SK-N-SH (cell line): ENCODE data around the gene C2CD4B. TPM values are rescaled to one million over a fixed set of nuclear protein-coding genes. Genes with fewer than 3 reads are reported as not detected.

Experiments
- CTCF ChIA-PET: fragments of 300-600, 350-600 bp; formaldehyde crosslinking; extraction: SDS; loops from one replicate; lab custom pipeline; 2021; lab: Yijun Ruan, JAX
- POLR2A ChIA-PET: fragments of 350-600 bp; sonication (Branson Sonifier 250); formaldehyde crosslinking; extraction: SDS; loops from one replicate; lab custom pipeline; 2020; ENCODE audit warnings: antibody characterized with exemption, inconsistent platforms; lab: Yijun Ruan, JAX
- DNase-seq: peaks from one replicate; pipeline ENCODE4 v3.0.0; 2012
- H2AFZ ChIP-seq: fragments of 200-600 bp; sonication (generic); 2 replicates; pipeline ENCODE4 v1.8.1; 2016; ENCODE audit warnings: antibody characterized with exemption, mild to moderate bottlenecking, low read depth
- H3F3A ChIP-seq: fragments of 200-600 bp; sonication (generic); replicated peaks from 2 replicates; pipeline ENCODE3; 2016; ENCODE audit warnings: antibody characterized with exemption, mild to moderate bottlenecking; ENCODE audit not compliant: insufficient read depth
- H3K27ac ChIP-seq, 2 experiments: fragments of 200-500 bp in 1 of 2; fragments of 200-600 bp in 1 of 2; sonication (Bioruptor generic) in 1 of 2; sonication (generic), shearing (Covaris generic) in 1 of 2; 2 replicates each; pipeline versions ENCODE4 v1.5.1 to v1.6.1; 2014 to 2016; ENCODE audit warnings: low read depth in 2 of 2, inconsistent platforms in 1 of 2, low read length in 1 of 2, mild to moderate bottlenecking in 1 of 2, mixed read lengths in 1 of 2
- H3K27me3 ChIP-seq: fragments of 200-600 bp; sonication (generic), shearing (Covaris generic); 2 replicates; pipeline ENCODE4 v1.6.1; 2016; ENCODE audit warnings: mixed run types; ENCODE audit not compliant: insufficient read depth
- H3K36me3 ChIP-seq, 2 experiments: fragments of 200-500 bp in 1 of 2; fragments of 200-600 bp in 1 of 2; sonication (Bioruptor generic) in 1 of 2; sonication (generic) in 1 of 2; replicated peaks in 1 of 2; 2 replicates each; pipeline versions ENCODE3 to v1.5.1; 2014 to 2016; ENCODE audit warnings: low read length in 1 of 2, mild to moderate bottlenecking in 1 of 2; ENCODE audit not compliant: insufficient read depth in 2 of 2, control insufficient read depth in 1 of 2
- H3K4me1 ChIP-seq, 2 experiments: fragments of 200-500 bp in 1 of 2; fragments of 200-600 bp in 1 of 2; sonication (Bioruptor generic) in 1 of 2; sonication (generic), shearing (Covaris generic) in 1 of 2; 2 replicates each; pipeline versions ENCODE4 v1.5.1 to v1.6.1; 2014 to 2016; ENCODE audit warnings: low read depth in 1 of 2, low read length in 1 of 2, mixed run types in 1 of 2; ENCODE audit not compliant: insufficient read depth in 2 of 2, control insufficient read depth in 1 of 2
- H3K4me2 ChIP-seq: fragments of 200-600 bp; sonication (generic), shearing (Covaris generic); 2 replicates; pipeline ENCODE4 v1.6.1; 2017; ENCODE audit warnings: mixed run types
- H3K4me3 ChIP-seq, 2 experiments: fragments of 200-500 bp in 1 of 2; fragments of 200-600 bp in 1 of 2; sonication (Bioruptor generic) in 1 of 2; sonication (generic), shearing (Covaris generic) in 1 of 2; 2 replicates each; pipeline versions ENCODE4 v1.5.1 to v1.8.1; 2014 to 2016; ENCODE audit warnings: low read depth in 2 of 2, inconsistent platforms in 1 of 2, low read length in 1 of 2, mild to moderate bottlenecking in 1 of 2, mixed read lengths in 1 of 2, moderate library complexity in 1 of 2
- H3K79me2 ChIP-seq: fragments of 200-600 bp; sonication (generic); 2 replicates; pipeline ENCODE4 v1.8.1; 2017; ENCODE audit warnings: mild to moderate bottlenecking; ENCODE audit not compliant: insufficient read depth
- H3K9ac ChIP-seq: fragments of 200-600 bp; sonication (generic); 2 replicates; pipeline ENCODE4 v1.6.1; 2017; ENCODE audit warnings: mixed run types
- H3K9me2 ChIP-seq: fragments of 200-600 bp; sonication (generic); 2 replicates; pipeline ENCODE4 v1.6.1; 2017; ENCODE audit warnings: mixed run types
- H3K9me3 ChIP-seq: fragments of 200-600 bp; sonication (generic); 2 replicates; pipeline ENCODE4 v1.6.1; 2017; ENCODE audit warnings: mixed run types, mild to moderate bottlenecking, moderate library complexity
- H4K20me1 ChIP-seq: fragments of 200-600 bp; sonication (generic); 2 replicates; pipeline ENCODE4 v1.6.1; 2017; ENCODE audit warnings: mild to moderate bottlenecking, mixed run types; ENCODE audit not compliant: insufficient read depth
- ELF1 ChIP-seq: IDR thresholded peaks from 2 replicates; pipeline ENCODE4 v1.4.0; 2012
- FOSL2 ChIP-seq: IDR thresholded peaks from 2 replicates; pipeline ENCODE4 v1.4.0; 2012; ENCODE audit warnings: low read depth, mild to moderate bottlenecking, moderate library complexity, borderline replicate concordance
- FOXM1 ChIP-seq: IDR thresholded peaks from 2 replicates; pipeline ENCODE4 v1.4.0; 2012; ENCODE audit warnings: low read depth, mild to moderate bottlenecking
- GABPA ChIP-seq: IDR thresholded peaks from 2 replicates; pipeline ENCODE4 v1.4.0; 2012; ENCODE audit warnings: low read depth, mild to moderate bottlenecking
- JUND ChIP-seq: IDR thresholded peaks from 2 replicates; pipeline ENCODE4 v1.4.0; 2012
- MEF2A ChIP-seq: IDR thresholded peaks from 2 replicates; pipeline ENCODE4 v1.4.0; 2012; ENCODE audit warnings: low read depth, borderline replicate concordance
- MXI1 ChIP-seq: IDR thresholded peaks from 2 replicates; pipeline ENCODE4 v1.6.1; 2012; ENCODE audit warnings: mild to moderate bottlenecking, low read depth, low read length, improper control_type of control experiment
- NFIC ChIP-seq: IDR thresholded peaks from 2 replicates; pipeline ENCODE4 v1.4.0; 2012; ENCODE audit warnings: borderline replicate concordance
- POLR2AphosphoS5 ChIP-seq: IDR thresholded peaks from 2 replicates; pipeline ENCODE4 v1.6.1; 2012; ENCODE audit warnings: low read depth, low read length
- RAD21 ChIP-seq: IDR thresholded peaks from 2 replicates; pipeline ENCODE4 v1.6.1; 2012; ENCODE audit warnings: mild to moderate bottlenecking, low read length
- RCOR1 ChIP-seq: fragments of 150-350 bp; IDR thresholded peaks from 2 replicates; pipeline ENCODE4 v1.6.1; 2017; ENCODE audit warnings: antibody characterized with exemption, low read length
- RFX5 ChIP-seq: IDR thresholded peaks from 2 replicates; pipeline ENCODE4 v1.6.1; 2012; ENCODE audit warnings: mild to moderate bottlenecking, improper control_type of control experiment, low read length
- SMC3 ChIP-seq: IDR thresholded peaks from 2 replicates; pipeline ENCODE4 v1.6.1; 2012; ENCODE audit warnings: low read depth, low read length, improper control_type of control experiment
- TAF1 ChIP-seq: IDR thresholded peaks from 2 replicates; pipeline ENCODE4 v1.6.1; 2012; ENCODE audit warnings: low read depth, mild to moderate bottlenecking, low read length, moderate library complexity, borderline replicate concordance
- YY1 ChIP-seq: IDR thresholded peaks from 2 replicates; pipeline ENCODE4 v1.4.0; 2012; ENCODE audit warnings: low read depth, mild to moderate bottlenecking
- WGBS: methylation state at CpG from one replicate; pipeline ENCODE4 v1.1.6; 2017; ENCODE audit warnings: low lambda C conversion rate; 5-methylcytosine and 5-hydroxymethylcytosine counted together
- polyA plus RNA-seq, 3 experiments: library from polyadenylated mRNA; depleted of rRNA; stranded (reverse); fragments of >200 nt; gene quantifications; 2 replicates each; pipeline ENCODE4 v1.2.3, GENCODE V29; 2012
- TF ChIP-seq, protein P1 (sequence below): IDR thresholded peaks from 2 replicates; pipeline ENCODE4 v1.4.0; 2012; ENCODE audit warnings: low read depth, borderline replicate concordance
- TF ChIP-seq, protein P2 (sequence below): IDR thresholded peaks from 2 replicates; pipeline ENCODE4 v1.4.0; 2012; ENCODE audit warnings: low read depth
- TF ChIP-seq, protein P3 (sequence below): fragments of 150-350 bp; IDR thresholded peaks from 2 replicates; pipeline ENCODE4 v1.6.1; 2017; ENCODE audit warnings: antibody characterized with exemption, low read length, low read depth, borderline replicate concordance

C2CD4B gene
- polyA plus RNA-seq, 1 of the 3 experiments (the other 2 are of a cell fraction) = not detected

DNA sequence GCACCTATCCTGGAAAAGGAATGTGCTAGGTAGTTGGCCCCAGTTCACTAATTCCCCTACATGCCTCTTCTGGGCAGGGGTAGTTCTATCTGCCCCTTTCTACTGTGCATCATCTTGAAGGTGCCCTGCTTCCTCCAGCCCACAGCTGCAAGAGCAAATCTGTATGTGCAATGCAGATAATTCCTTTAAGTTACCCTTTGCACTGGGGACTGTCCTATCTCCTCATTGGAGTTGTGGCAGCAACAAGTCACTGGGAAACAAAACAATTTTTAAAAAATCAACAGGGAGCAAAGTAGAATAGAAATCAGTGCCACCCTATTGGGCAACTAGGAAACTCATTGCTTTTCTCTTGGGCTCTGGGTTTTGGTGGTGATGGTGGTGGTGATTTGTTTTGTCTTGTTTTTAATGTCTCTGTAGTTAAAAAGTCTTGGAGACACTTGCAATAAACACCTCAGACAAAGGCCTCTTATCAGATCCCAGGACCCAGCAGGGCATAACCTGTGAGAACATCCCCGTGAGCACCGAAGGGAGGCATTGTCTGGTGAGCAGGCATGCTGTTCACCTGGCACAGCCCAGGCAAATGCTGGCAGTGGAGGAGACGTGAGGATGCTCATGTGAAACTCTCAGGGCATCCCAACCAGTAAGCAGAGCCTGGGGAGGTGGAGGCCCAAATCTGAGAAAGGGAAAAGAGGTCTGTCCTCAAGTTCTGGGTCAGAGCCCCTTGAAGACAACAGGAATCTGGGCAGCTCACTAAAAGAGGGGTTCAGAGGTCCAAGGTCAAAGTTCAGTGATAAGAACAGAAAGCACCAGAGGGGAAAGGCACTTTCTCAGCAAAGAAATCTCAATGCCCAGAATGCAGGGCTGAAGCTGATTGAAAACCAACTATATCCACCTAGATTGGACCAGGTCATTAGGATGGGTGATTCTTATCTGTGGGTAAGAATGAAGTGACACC lies 27.9 kb downstream of the C2CD4B start:
- CTCF ChIA-PET = no interaction called here
- Histone ChIP-seq H3K36me3 (no peaks in the 10 kb centered on the region), H3K27ac (no peak overlapping the region), H3K79me2 (no peaks in the 10 kb centered on the region), H3F3A (no peaks in the 10 kb centered on the region), H3K9me2 (no peaks in the 10 kb centered on the region), H3K4me1 (no peaks in the 10 kb centered on the region; a peak in 1 of 4 replicates), H3K9ac (no peak overlapping the region), H3K27me3 (no peaks in the 10 kb centered on the region), H3K9me3 (no peaks in the 10 kb centered on the region), H3K4me2 (no peak overlapping the region), H4K20me1 (no peaks in the 10 kb centered on the region), H2AFZ (no peak overlapping the region), H3K4me3 (no peak overlapping the region)
- no peak for TF ChIP-seq RAD21
- no peak for TF ChIP-seq POLR2AphosphoS5
- no peak for TF ChIP-seq SMC3
- TF ChIP-seq RFX5 = no peak
- TF ChIP-seq, protein P1, sequence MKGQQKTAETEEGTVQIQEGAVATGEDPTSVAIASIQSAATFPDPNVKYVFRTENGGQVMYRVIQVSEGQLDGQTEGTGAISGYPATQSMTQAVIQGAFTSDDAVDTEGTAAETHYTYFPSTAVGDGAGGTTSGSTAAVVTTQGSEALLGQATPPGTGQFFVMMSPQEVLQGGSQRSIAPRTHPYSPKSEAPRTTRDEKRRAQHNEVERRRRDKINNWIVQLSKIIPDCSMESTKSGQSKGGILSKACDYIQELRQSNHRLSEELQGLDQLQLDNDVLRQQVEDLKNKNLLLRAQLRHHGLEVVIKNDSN = no peak
- TF ChIP-seq YY1 = no peak
- TF ChIP-seq TAF1 = no peak
- TF ChIP-seq RCOR1 = no peak
- no peak for TF ChIP-seq FOSL2
- no peak for TF ChIP-seq FOXM1
- TF ChIP-seq MEF2A = no peak
- TF ChIP-seq, protein P2, sequence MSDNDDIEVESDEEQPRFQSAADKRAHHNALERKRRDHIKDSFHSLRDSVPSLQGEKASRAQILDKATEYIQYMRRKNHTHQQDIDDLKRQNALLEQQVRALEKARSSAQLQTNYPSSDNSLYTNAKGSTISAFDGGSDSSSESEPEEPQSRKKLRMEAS = no peak
- TF ChIP-seq GABPA = no peak
- TF ChIP-seq NFIC = no peak
- TF ChIP-seq, protein P3, sequence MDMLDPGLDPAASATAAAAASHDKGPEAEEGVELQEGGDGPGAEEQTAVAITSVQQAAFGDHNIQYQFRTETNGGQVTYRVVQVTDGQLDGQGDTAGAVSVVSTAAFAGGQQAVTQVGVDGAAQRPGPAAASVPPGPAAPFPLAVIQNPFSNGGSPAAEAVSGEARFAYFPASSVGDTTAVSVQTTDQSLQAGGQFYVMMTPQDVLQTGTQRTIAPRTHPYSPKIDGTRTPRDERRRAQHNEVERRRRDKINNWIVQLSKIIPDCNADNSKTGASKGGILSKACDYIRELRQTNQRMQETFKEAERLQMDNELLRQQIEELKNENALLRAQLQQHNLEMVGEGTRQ = no peak
- no peak for TF ChIP-seq ELF1
- TF ChIP-seq JUND = no peak
- no peak for TF ChIP-seq MXI1
- WGBS = 82% methylated on average over 3 of the region's 3 CpGs
- POLR2A ChIA-PET = no interaction called here
- no peak for DNase-seq
